ENCODE results near the gene CPA2.

Gene CPA2

GRCh38 chr7:130322615-130323014 is 56.0 kb downstream of the CPA2 start:
- no peak for DNase-seq

GRCh38 chr7:130324306-130324943 is 57.8 kb downstream of the CPA2 start:
- DNase-seq: no peak

- DNase-seq: no peak
These were observed 63.0 kb downstream of the CPA2 start for GRCh38 chr7:130329681-130330080.

- DNase-seq: no peak
These were observed 65.8 kb downstream of the CPA2 start for GRCh38 chr7:130332259-130333053.

- DNase-seq: no peak
These were observed 67.2 kb downstream of the CPA2 start for GRCh38 chr7:130333832-130334231.

DNA sequence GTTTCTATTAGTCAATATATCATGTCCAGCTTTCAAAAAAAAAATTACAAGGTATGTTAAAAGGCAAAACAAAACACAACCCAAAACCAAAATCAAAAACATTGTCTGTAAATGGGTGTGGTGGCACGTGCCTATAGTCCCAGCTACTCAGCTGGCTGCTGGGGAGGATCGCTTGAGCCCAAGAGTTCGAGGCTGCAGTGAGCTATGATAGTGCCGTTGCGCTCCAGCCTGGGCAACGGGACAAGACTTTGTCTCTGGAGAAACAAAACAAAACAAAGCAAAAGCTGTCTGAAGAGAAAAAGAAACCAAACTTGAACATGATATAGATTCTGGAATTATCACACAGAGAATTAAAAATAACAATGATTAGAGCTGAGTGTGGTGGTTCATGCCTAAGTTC is 67.6 kb downstream of the CPA2 start:
- no peak for DNase-seq

GRCh38 chr7:130337410-130337971 is 70.8 kb downstream of the CPA2 start:
- no peak for DNase-seq

DNA sequence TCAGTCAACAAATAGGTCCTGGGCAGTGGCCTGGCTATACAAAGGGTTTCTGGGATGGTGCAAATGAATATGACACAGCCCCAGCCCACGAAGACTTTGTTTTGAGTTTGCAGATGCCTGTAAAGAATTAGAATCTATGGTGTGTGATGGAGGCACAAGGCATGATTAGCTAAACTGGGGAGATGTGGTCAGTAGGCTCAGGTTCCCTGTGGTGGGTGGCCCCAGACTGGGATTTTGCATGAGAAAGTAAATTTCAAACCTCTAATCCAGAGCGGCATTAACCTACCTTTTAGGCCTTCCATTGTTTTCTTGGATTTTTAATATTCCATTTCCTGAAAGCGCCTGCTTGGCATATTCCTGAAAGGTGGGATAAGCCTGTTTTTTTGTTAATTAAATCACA is 71.6 kb downstream of the CPA2 start:
- no peak for DNase-seq

Data from NCI-H1048 (cell line).